CD4-positive, alpha-beta T cell treated with Interleukin-17A for 4 hours (primary cell): ENCODE data around the gene NVL.

Experiments
- DNase-seq: peaks from one replicate; pipeline ENCODE4 v3.0.0-alpha.2; 2020; ENCODE audit warnings: mixed read lengths

NVL gene

GRCh38 chr1:224192082-224192788, 137.7 kb downstream of the NVL start:
- no peak for DNase-seq

- no peak for DNase-seq
Observed at GRCh38 chr1:224189561-224189960, 140.4 kb downstream of the NVL start.

- no peak for DNase-seq
Observed at GRCh38 chr1:224188286-224188685, 141.7 kb downstream of the NVL start.

GRCh38 chr1:224185208-224185607, 144.8 kb downstream of the NVL start:
- DNase-seq, result no peak

GRCh38 chr1:224183591-224184312, 146.2 kb downstream of the NVL start:
- peak; percentile 64 for DNase-seq

- DNase-seq, result peak; percentile 89
Observed at GRCh38 chr1:224182866-224183590, 146.9 kb downstream of the NVL start, which contains the start of gene DEGS1. Gene DEGS1, plus strand, starts transcription at chr1:224183240. Its CDS starts 97 bp downstream, at chr1:224183337.

- DNase-seq, result peak; percentile 63
Observed at GRCh38 chr1:224182057-224182865, 147.7 kb downstream of the NVL start.

GRCh38 chr1:224181453-224181810, 148.5 kb downstream of the NVL start:
- DNase-seq, result no peak

GRCh38 chr1:224180783-224181452, 149.1 kb downstream of the NVL start:
- no peak for DNase-seq

GRCh38 chr1:224178894-224179293, 151.1 kb downstream of the NVL start:
- DNase-seq, result no peak

GRCh38 chr1:224177356-224177999, 152.5 kb downstream of the NVL start:
- no peak for DNase-seq
